Measurements from ENCODE around the gene FHL1. TPM values are rescaled to one million over a fixed set of nuclear protein-coding genes. Genes with fewer than 3 reads are reported as not detected.

FHL1 gene
- total RNA-seq, 1 donor from 2014 or later: 70.1 TPM

DNA sequence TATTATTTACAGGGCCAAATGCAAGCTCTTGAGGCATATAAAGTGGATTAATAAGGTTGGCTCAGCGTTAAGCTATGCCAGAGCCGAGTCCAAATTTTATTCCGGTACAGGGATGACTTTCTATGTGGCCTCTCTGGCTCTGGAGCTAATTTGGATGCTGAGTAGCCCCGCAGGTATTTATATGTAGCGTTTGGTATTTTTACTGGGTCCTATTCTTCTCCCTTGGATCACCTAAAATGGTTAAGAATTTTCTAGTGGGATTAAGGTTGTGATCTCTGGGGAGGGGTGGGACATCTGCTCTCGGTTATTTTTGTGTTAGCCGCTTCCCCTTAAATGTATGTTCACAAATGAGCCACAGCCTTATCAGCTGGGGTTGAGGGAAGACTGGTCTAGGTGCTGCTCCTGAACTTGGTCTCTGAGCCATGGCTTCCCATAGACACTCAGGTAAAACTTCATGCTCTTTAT is 49.4 kb downstream of the FHL1 start:
- Mint-ChIP-seq H3K36me3 (ENCODE audit: low read depth) (peaks cover 11% of the 10 kb centered on the region), H3K4me3 (no peak overlapping the region), H3K9me3 (peaks cover 6% of the 10 kb centered on the region), H3K27me3 (ENCODE audit: low read depth) (no peaks in the 10 kb centered on the region), H3K27ac (ENCODE audit: unreplicated experiment) (no peak overlapping the region), H3K4me1 (peaks cover 3% of the 10 kb centered on the region)
- TF ChIP-seq, protein P1, sequence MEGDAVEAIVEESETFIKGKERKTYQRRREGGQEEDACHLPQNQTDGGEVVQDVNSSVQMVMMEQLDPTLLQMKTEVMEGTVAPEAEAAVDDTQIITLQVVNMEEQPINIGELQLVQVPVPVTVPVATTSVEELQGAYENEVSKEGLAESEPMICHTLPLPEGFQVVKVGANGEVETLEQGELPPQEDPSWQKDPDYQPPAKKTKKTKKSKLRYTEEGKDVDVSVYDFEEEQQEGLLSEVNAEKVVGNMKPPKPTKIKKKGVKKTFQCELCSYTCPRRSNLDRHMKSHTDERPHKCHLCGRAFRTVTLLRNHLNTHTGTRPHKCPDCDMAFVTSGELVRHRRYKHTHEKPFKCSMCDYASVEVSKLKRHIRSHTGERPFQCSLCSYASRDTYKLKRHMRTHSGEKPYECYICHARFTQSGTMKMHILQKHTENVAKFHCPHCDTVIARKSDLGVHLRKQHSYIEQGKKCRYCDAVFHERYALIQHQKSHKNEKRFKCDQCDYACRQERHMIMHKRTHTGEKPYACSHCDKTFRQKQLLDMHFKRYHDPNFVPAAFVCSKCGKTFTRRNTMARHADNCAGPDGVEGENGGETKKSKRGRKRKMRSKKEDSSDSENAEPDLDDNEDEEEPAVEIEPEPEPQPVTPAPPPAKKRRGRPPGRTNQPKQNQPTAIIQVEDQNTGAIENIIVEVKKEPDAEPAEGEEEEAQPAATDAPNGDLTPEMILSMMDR (conservative IDR thresholded peaks at IDR 0.05): no peak
- DNase-seq (ENCODE audit: low read depth, low spot score): no peak

DNA sequence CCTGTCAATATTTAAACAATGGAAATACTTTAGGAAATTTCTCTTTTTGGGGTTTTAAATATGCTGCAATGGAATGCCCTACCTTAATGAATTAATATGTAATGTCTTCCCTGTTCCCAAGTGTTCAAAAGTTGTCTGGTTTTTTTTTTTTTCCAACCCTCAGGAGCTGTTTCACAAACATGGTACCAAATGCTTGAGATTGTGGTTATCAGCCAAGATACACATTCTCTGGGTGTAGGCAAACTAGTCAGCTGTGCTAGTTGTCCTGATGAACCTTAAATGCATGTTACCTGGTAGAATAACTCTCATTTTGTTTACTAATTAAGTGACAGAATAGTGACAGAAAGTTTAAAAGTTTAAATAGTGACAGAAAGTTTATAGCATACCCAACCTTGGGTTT is 50.7 kb downstream of the FHL1 start:
- Mint-ChIP-seq H3K36me3 (ENCODE audit: low read depth) (peaks cover 10% of the 10 kb centered on the region), H3K9me3 (peaks cover 6% of the 10 kb centered on the region), H3K4me3 (no peak overlapping the region), H3K27ac (ENCODE audit: unreplicated experiment) (no peak overlapping the region), H3K4me1 (peaks cover 3% of the 10 kb centered on the region), H3K27me3 (ENCODE audit: low read depth) (no peaks in the 10 kb centered on the region)
- TF ChIP-seq, protein P1 (conservative IDR thresholded peaks at IDR 0.05): no peak
- no peak for DNase-seq (ENCODE audit: low read depth, low spot score)

DNA sequence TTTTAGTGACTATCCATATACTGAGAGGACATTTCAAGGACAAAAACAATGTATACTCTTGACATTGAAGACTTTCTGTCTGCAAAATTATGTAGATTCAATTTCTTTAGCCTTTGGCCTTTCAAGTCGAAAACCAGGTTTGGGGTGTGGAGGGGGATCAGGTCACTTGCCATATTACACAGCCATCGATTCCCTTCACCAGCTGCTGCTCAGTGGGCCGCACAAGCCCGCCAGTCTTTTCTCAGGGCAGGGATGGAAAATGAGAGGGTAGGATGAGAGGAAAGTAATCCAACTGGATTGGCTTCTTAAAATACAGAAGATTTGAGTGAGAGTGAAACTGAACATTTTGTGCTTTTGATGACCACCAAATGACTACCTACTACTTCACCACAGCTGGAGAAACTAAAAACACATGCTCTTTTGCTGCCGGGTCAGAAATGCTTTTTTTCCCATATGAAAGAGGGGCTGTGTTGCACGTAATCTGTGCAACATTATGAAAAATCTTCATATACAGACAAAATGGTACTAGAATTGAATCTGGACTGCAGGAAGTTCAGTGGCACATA is 51.4 kb downstream of the FHL1 start:
- Mint-ChIP-seq H3K9me3 (peaks cover 6% of the 10 kb centered on the region), H3K4me3 (no peak overlapping the region), H3K27ac (ENCODE audit: unreplicated experiment) (no peak overlapping the region), H3K4me1 (peaks cover 3% of the 10 kb centered on the region), H3K27me3 (ENCODE audit: low read depth) (no peaks in the 10 kb centered on the region), H3K36me3 (ENCODE audit: low read depth) (peaks cover 7% of the 10 kb centered on the region)
- TF ChIP-seq, protein P1 (conservative IDR thresholded peaks at IDR 0.05): no peak
- no peak for DNase-seq (ENCODE audit: low read depth, low spot score)

DNA sequence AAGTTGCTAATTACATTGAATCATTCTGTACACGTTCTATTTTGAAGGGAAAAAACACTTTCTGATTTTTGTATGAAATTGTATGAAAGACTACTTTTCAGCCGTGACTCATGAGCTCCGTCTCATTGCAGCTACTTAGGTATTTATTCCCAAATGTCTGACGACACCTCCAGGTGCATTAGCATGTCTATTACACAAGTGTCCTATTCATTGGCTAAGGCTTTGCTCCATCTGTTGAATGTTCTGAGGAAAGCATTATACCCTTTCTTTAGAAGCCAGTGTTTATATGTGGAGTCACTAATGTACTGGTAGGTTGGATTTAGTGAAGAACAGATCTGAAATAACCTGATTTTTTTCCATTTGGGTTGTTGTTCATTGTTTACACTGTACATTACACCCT is 52.0 kb downstream of the FHL1 start:
- H3K36me3 Mint-ChIP-seq (ENCODE audit: low read depth): peaks cover 2% of the 10 kb centered on the region
- peaks cover 3% of the 10 kb centered on the region for H3K9me3 Mint-ChIP-seq
- no peak overlapping the region for H3K4me3 Mint-ChIP-seq
- DNase-seq (ENCODE audit: low read depth, low spot score): no peak
- H3K4me1 Mint-ChIP-seq: peaks cover 3% of the 10 kb centered on the region
- H3K27ac Mint-ChIP-seq (ENCODE audit: unreplicated experiment): no peak overlapping the region
- TF ChIP-seq, protein P1 (conservative IDR thresholded peaks at IDR 0.05): no peak
- no peaks in the 10 kb centered on the region for H3K27me3 Mint-ChIP-seq (ENCODE audit: low read depth)

DNA sequence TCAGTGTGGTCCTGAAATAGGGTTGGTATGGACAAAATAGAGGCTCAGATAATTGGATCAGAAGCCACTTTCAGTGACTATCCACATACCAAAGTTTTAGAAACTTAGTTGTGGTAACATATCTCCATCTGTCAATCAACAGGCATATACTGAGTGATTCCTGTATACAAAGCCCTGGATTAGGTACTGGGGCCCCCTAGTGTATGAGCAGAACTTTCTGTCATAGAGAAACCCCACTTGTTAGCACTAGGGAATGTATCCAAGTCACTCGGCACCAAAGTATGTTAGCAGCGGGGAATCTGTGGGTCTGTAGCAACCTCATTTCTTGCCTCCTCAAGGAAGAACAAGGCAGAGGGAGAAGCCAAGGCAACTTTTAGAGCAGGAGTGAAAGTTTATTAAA is 53.1 kb downstream of the FHL1 start:
- no peak for DNase-seq (ENCODE audit: low read depth, low spot score)
- H3K27me3 Mint-ChIP-seq (ENCODE audit: low read depth): no peaks in the 10 kb centered on the region
- peaks cover 2% of the 10 kb centered on the region for H3K36me3 Mint-ChIP-seq (ENCODE audit: low read depth)
- H3K27ac Mint-ChIP-seq (ENCODE audit: unreplicated experiment): no peak overlapping the region
- no peak overlapping the region for H3K4me3 Mint-ChIP-seq
- H3K9me3 Mint-ChIP-seq: peaks cover 3% of the 10 kb centered on the region
- TF ChIP-seq, protein P1 (conservative IDR thresholded peaks at IDR 0.05): peak; percentile 20
- peaks cover 10% of the 10 kb centered on the region for H3K4me1 Mint-ChIP-seq

Measured in neural crest cell (in vitro differentiated cells).